ENCODE results near the gene ST6GAL1.
"Not testable (repeated sequence)": the region's sequence is repeated elsewhere in the genome, so short reads cannot be mapped to it uniquely, and the experiment has no call there.

- not testable (repeated sequence) for TF ChIP-seq EZH2 (IDR thresholded peaks at IDR 0.05; ENCODE audit: low read depth, unreplicated experiment); CTCF (conservative IDR thresholded peaks at IDR 0.05; ENCODE audit: low read depth in 2 of 2); ZNF114 (CRISPR knock-in tag; IDR thresholded peaks at IDR 0.05); POLR2AphosphoS5 (IDR thresholded peaks at IDR 0.05; ENCODE audit: low read depth); CREB1 (CRISPR knock-in tag; IDR thresholded peaks at IDR 0.05; ENCODE audit: low read depth); ZNF331 (CRISPR knock-in tag; IDR thresholded peaks at IDR 0.05; ENCODE audit: low read depth); REST (IDR thresholded peaks at IDR 0.05; ENCODE audit: unreplicated experiment); EZH2phosphoT487 (IDR thresholded peaks at IDR 0.05; ENCODE audit: unreplicated experiment); JUNB (IDR thresholded peaks at IDR 0.05; ENCODE audit: unreplicated experiment); NANOG (IDR thresholded peaks at IDR 0.05; ENCODE audit: borderline replicate concordance); ZNF462 (CRISPR knock-in tag; IDR thresholded peaks at IDR 0.05); STAT1 (IDR thresholded peaks at IDR 0.05; ENCODE audit: unreplicated experiment)
Observed at GRCh38 chr3:186893071-186893470, 37.3 kb upstream of the ST6GAL1 start.
